ENCODE results near the gene DOK5.

The DOK5 gene

GRCh38 chr20:54502179-54502578, 26.8 kb downstream of the DOK5 start:
- no peak for DNase-seq (ENCODE audit: extremely low read depth, low read depth)
- H3K4me3 ChIP-seq (replicated peaks; ENCODE audit: low read depth, low read length) = no peak overlapping the region
- no peak for TF ChIP-seq CTCF (IDR thresholded peaks at IDR 0.05; ENCODE audit: low read depth, low read length, missing control alignments)

GRCh38 chr20:54506643-54507042, 31.2 kb downstream of the DOK5 start:
- no peak overlapping the region for H3K4me3 ChIP-seq (replicated peaks; ENCODE audit: low read depth, low read length)
- no peak for TF ChIP-seq CTCF (IDR thresholded peaks at IDR 0.05; ENCODE audit: low read depth, low read length, missing control alignments)
- DNase-seq (ENCODE audit: extremely low read depth, low read depth) = no peak

GRCh38 chr20:54510541-54511129, 35.2 kb downstream of the DOK5 start:
- DNase-seq (ENCODE audit: extremely low read depth, low read depth) = no peak
- TF ChIP-seq CTCF (IDR thresholded peaks at IDR 0.05; ENCODE audit: low read depth, low read length, missing control alignments) = no peak
- no peak overlapping the region for H3K4me3 ChIP-seq (replicated peaks; ENCODE audit: low read depth, low read length)

GRCh38 chr20:54512694-54513093, 37.3 kb downstream of the DOK5 start:
- TF ChIP-seq CTCF (IDR thresholded peaks at IDR 0.05; ENCODE audit: low read depth, low read length, missing control alignments) = no peak
- DNase-seq (ENCODE audit: extremely low read depth, low read depth) = no peak

GRCh38 chr20:54514028-54514607, 38.7 kb downstream of the DOK5 start:
- no peak for DNase-seq (ENCODE audit: extremely low read depth, low read depth)
- no peak overlapping the region for H3K4me3 ChIP-seq (replicated peaks; ENCODE audit: low read depth, low read length)
- no peak for TF ChIP-seq CTCF (IDR thresholded peaks at IDR 0.05; ENCODE audit: low read depth, low read length, missing control alignments)

More at GRCh38 chr20:54512694-54513093, 37.3 kb downstream of the DOK5 start:
- H3K4me3 ChIP-seq (replicated peaks; ENCODE audit: low read depth, low read length) = no peak overlapping the region

- TF ChIP-seq CTCF (IDR thresholded peaks at IDR 0.05; ENCODE audit: low read depth, low read length, missing control alignments) = no peak
- DNase-seq (ENCODE audit: extremely low read depth, low read depth) = no peak
- H3K4me3 ChIP-seq (replicated peaks; ENCODE audit: low read depth, low read length) = no peak overlapping the region
Observed at GRCh38 chr20:54515793-54516628, 40.6 kb downstream of the DOK5 start.

Data from HFF-Myc (cell line).